Neural crest cell (in vitro differentiated cells): ENCODE results near the gene ABLIM2. TPM values are rescaled to one million over a fixed set of nuclear protein-coding genes. Genes with fewer than 3 reads are reported as not detected.

ENCODE experiments used
- DNase-seq: peaks from one replicate; pipeline ENCODE4 v3.0.0; 2021; ENCODE audit warnings: low read depth, mixed read lengths, low spot score
- H3K27ac Mint-ChIP-seq: one replicate; pipeline ENCODE4 v1.8.0; 2021; ENCODE audit warnings: mild to moderate bottlenecking, mixed read lengths; ENCODE audit not compliant: unreplicated experiment
- H3K27me3 Mint-ChIP-seq: 2 replicates; pipeline ENCODE4 v1.8.0; 2021; ENCODE audit warnings: low read depth, mild to moderate bottlenecking, mixed read lengths
- H3K36me3 Mint-ChIP-seq: 2 replicates; pipeline ENCODE4 v1.8.0; 2021; ENCODE audit warnings: low read depth, mild to moderate bottlenecking, mixed read lengths
- H3K4me1 Mint-ChIP-seq: 2 replicates; pipeline ENCODE4 v1.8.0; 2021; ENCODE audit warnings: mixed read lengths
- H3K4me3 Mint-ChIP-seq: one replicate; pipeline ENCODE4 v1.8.0; 2021; ENCODE audit warnings: mild to moderate bottlenecking, mixed read lengths
- H3K9me3 Mint-ChIP-seq: 2 replicates; pipeline ENCODE4 v1.8.0; 2021; ENCODE audit warnings: mixed read lengths
- total RNA-seq: library from RNA; stranded (reverse); gene quantifications from 2 replicates; pipeline ENCODE4 v1.2.1, GENCODE V29; 2021
- TF ChIP-seq, protein P1 (sequence below): fragments of 200-600 bp; sonication (generic); conservative IDR thresholded peaks from 2 replicates; pipeline ENCODE4 v1.5.0; 2021; ENCODE audit warnings: antibody characterized with exemption, mild to moderate bottlenecking

ABLIM2 gene
- total RNA-seq, 1 donor from 2014 or later: 3.8 TPM

DNA sequence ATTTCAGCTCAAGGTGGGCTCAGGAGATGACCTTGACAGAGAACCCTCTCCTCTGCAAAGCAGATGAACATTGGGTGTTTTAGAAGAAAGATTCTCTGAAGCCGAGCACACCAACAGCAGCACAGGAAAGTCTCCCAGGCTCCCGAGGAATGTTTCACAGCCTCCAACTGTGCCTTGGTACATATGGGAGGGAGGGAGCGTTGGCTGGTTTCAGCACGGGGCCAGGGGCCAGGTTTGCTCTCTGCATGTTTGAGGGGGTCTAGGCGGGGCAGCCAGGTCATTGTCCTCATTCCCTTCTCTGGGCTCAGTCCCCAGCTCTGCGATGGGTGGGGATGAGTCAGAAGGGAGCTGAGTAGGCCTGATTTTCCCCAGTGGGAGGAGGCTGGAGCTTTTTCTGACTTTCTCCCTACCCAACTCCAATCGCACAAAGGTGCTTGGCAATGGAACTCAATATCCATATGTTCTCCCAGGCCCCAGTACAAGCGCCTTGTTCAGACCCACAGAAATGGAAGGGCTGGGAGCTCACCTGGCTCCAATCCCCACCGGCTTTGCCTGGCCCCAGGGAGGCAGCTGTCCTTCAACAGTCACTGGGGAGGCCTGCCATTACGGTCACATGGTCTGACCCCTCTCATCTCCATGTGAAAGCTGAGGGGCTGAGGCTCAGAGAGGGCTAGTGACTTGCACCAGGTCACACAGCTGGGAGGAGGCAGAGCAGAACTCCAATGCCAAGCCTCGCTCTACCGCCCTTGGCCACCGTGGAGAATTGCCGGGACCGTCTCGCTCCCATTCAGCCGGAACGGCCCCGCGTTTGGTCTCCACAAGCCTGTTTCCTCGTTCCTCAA is 110.6 kb downstream of the ABLIM2 start:
- Mint-ChIP-seq H3K4me3 (no peak overlapping the region), H3K27me3 (no peaks in the 10 kb centered on the region), H3K27ac (peak overlapping the region; percentile 2), H3K36me3 (no peaks in the 10 kb centered on the region), H3K4me1 (peaks cover 60% of the 10 kb centered on the region), H3K9me3 (no peaks in the 10 kb centered on the region)
- DNase-seq: no peak
- TF ChIP-seq, protein P1, sequence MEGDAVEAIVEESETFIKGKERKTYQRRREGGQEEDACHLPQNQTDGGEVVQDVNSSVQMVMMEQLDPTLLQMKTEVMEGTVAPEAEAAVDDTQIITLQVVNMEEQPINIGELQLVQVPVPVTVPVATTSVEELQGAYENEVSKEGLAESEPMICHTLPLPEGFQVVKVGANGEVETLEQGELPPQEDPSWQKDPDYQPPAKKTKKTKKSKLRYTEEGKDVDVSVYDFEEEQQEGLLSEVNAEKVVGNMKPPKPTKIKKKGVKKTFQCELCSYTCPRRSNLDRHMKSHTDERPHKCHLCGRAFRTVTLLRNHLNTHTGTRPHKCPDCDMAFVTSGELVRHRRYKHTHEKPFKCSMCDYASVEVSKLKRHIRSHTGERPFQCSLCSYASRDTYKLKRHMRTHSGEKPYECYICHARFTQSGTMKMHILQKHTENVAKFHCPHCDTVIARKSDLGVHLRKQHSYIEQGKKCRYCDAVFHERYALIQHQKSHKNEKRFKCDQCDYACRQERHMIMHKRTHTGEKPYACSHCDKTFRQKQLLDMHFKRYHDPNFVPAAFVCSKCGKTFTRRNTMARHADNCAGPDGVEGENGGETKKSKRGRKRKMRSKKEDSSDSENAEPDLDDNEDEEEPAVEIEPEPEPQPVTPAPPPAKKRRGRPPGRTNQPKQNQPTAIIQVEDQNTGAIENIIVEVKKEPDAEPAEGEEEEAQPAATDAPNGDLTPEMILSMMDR: no peak

DNA sequence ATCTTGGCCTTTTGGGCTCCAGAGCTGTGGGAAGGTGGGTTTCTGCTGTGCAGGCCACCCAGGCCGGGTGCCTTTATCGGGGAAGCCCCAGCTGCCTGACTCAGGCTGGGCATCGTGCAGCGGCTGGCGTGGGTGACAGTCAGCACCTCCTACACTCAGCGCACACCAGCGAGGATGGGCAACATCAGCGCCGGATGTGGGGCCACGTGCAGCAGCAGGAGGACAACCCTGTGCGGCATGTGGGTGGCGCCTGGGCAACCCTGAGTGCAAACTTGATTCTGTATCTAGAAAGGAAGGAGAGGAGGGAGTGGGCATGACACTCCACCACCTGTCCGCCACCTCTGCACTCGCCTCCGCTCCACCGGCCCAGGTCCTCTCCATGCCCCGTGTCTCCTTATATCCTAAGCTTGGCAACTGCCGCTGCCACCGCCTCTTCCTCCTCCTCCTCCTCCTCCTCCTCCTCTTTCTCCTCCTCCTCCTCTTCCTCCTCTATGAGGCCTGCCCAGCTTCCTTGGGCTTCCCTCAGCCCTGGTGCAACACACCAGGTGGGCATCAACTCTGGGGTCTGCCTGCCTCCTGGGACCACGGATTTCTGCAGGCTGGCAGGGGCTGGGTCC is 111.6 kb downstream of the ABLIM2 start:
- H3K9me3 Mint-ChIP-seq: no peaks in the 10 kb centered on the region
- peaks cover 57% of the 10 kb centered on the region for H3K4me1 Mint-ChIP-seq
- H3K36me3 Mint-ChIP-seq: no peaks in the 10 kb centered on the region
- H3K27me3 Mint-ChIP-seq: no peaks in the 10 kb centered on the region
- TF ChIP-seq, protein P1: no peak
- no peak overlapping the region for H3K27ac Mint-ChIP-seq
- no peak overlapping the region for H3K4me3 Mint-ChIP-seq
- DNase-seq: no peak

DNA sequence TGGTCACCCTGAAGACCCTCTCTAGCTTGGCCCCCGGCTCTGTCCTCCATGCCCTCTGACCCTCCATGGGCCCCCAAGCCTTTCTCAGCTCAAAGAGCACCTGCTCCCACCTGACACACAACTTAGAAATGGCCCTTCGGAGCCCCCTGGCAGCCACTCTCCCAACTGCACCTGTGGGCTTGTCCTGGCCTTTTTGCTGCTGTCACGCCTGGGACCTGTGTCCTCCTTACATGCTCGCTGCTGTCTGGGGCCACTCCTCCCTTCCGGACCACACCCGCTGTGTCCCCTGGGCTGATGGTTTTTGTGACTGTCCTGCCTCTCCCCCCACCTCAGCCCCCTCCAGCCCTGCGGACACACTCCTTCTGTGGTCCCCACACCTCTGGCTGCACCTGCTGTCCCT is 112.7 kb downstream of the ABLIM2 start:
- TF ChIP-seq, protein P1: no peak
- peak overlapping the region; percentile 57 for H3K27ac Mint-ChIP-seq
- H3K4me3 Mint-ChIP-seq: no peak overlapping the region
- peaks cover 48% of the 10 kb centered on the region for H3K4me1 Mint-ChIP-seq
- H3K9me3 Mint-ChIP-seq: no peaks in the 10 kb centered on the region
- no peak for DNase-seq
- no peaks in the 10 kb centered on the region for H3K36me3 Mint-ChIP-seq
- no peaks in the 10 kb centered on the region for H3K27me3 Mint-ChIP-seq

DNA sequence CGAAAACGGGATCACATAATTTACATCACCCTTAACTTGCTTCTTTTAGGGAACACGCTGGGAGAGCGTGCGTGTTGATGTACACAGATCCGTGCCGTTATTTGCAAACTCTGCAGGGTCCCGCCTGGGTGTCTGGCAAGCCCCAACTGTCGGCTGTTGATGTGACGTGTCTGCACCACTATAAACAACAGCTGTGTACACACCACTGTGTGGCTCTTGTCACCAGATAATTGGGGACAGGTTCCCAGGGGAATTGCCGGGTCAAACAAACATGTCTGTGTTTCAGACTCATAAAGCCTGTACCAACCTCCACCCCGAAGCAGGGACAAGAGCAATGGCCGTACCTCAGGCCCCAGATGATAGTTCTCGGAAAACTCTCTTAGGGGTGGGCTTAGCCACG is 113.9 kb downstream of the ABLIM2 start:
- H3K4me3 Mint-ChIP-seq: no peak overlapping the region
- TF ChIP-seq, protein P1: no peak
- H3K27ac Mint-ChIP-seq: no peak overlapping the region
- no peaks in the 10 kb centered on the region for H3K27me3 Mint-ChIP-seq
- peaks cover 36% of the 10 kb centered on the region for H3K4me1 Mint-ChIP-seq
- no peak for DNase-seq
- no peaks in the 10 kb centered on the region for H3K9me3 Mint-ChIP-seq
- H3K36me3 Mint-ChIP-seq: no peaks in the 10 kb centered on the region

DNA sequence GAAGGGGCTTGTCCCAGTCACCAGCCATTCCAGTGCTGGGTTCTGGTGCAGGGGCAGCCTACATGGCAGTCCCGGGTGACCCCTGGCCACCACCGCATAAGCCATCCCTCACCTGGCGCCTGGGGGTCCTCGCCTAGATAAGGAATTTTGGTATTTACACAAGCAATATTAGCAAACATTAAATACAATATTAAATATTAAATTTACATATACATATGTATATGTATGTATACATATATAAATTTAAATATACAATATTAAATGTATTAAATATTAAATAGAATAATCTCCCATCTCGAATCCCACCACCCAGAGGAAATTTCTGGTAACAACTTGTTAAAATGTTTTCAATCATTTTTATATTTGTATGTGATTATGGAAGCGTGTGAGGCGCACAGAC is 114.4 kb downstream of the ABLIM2 start:
- Mint-ChIP-seq H3K9me3 (no peaks in the 10 kb centered on the region), H3K27me3 (no peaks in the 10 kb centered on the region), H3K36me3 (no peaks in the 10 kb centered on the region), H3K4me3 (no peak overlapping the region), H3K4me1 (peaks cover 36% of the 10 kb centered on the region), H3K27ac (no peak overlapping the region)
- no peak for DNase-seq
- TF ChIP-seq, protein P1: no peak
